Testis (tissue), 2 donors: Measurements from ENCODE around the gene TOX2.

Source experiments
- CTCF ChIP-seq, 3 experiments: fragments of 450-650 bp in 2 of 3; fragments of 200-600 bp in 1 of 3; sonication (generic) in 1 of 3; IDR thresholded peaks; one replicate each; pipeline ENCODE4 v1.5.1; 2016 to 2019; ENCODE audit warnings: antibody characterized with exemption in 3 of 3, mild to moderate bottlenecking in 2 of 3, moderate library complexity in 1 of 3
- POLR2A ChIP-seq: fragments of 450-650 bp; IDR thresholded peaks from one replicate; pipeline ENCODE4 v1.6.1; 2017; ENCODE audit warnings: antibody characterized with exemption, mild to moderate bottlenecking, moderate library complexity

GRCh38 chr20:43976547-43976946, 61.9 kb downstream of the TOX2 start:
- TF ChIP-seq CTCF (IDR thresholded peaks at IDR 0.05) (no peak), POLR2A (no peak)
